ENCODE results near the gene PRAMEF5.
"Not testable (repeated sequence)": the region's sequence is repeated elsewhere in the genome, so short reads cannot be mapped to it uniquely, and the experiment has no call there.

Gene PRAMEF5

GRCh38 chr1:13285037-13285436, 31.0 kb downstream of the PRAMEF5 start, which contains the start of gene PRAMEF8:
Gene PRAMEF8 (minus strand): TSS chr1:13285137. CDS start chr1:13284091, 1,046 bp downstream.
- H3K9ac ChIP-seq (ENCODE audit: low read length); H3K27me3 ChIP-seq (ENCODE audit: control insufficient read depth in 1 of 2, insufficient read depth in 2 of 2, low read length in 2 of 2); H3K4me3 ChIP-seq (ENCODE audit: low read depth in 1 of 2, low read length in 2 of 2); H3K36me3 ChIP-seq (ENCODE audit: insufficient read depth, low read length); H3K4me1 ChIP-seq (ENCODE audit: insufficient read depth, low read length); H3K9me3 ChIP-seq (ENCODE audit: low read length); H3K27ac ChIP-seq (ENCODE audit: low read depth, low read length): not testable (repeated sequence)

GRCh38 chr1:13289030-13289429, 35.0 kb downstream of the PRAMEF5 start:
- not testable (repeated sequence) for H3K27me3 ChIP-seq (ENCODE audit: control insufficient read depth in 1 of 2, insufficient read depth in 2 of 2, low read length in 2 of 2); H3K4me3 ChIP-seq (ENCODE audit: low read depth in 1 of 2, low read length in 2 of 2); H3K4me1 ChIP-seq (ENCODE audit: insufficient read depth, low read length); H3K36me3 ChIP-seq (ENCODE audit: insufficient read depth, low read length); H3K9me3 ChIP-seq (ENCODE audit: low read length); H3K9ac ChIP-seq (ENCODE audit: low read length); H3K27ac ChIP-seq (ENCODE audit: low read depth, low read length)

GRCh38 chr1:13297216-13297931, 43.4 kb downstream of the PRAMEF5 start:
- not testable (repeated sequence) for H3K27me3 ChIP-seq (ENCODE audit: control insufficient read depth in 1 of 2, insufficient read depth in 2 of 2, low read length in 2 of 2); H3K9me3 ChIP-seq (ENCODE audit: low read length); H3K9ac ChIP-seq (ENCODE audit: low read length); H3K27ac ChIP-seq (ENCODE audit: low read depth, low read length); H3K36me3 ChIP-seq (ENCODE audit: insufficient read depth, low read length); H3K4me1 ChIP-seq (ENCODE audit: insufficient read depth, low read length); H3K4me3 ChIP-seq (ENCODE audit: low read depth in 1 of 2, low read length in 2 of 2)

DNA sequence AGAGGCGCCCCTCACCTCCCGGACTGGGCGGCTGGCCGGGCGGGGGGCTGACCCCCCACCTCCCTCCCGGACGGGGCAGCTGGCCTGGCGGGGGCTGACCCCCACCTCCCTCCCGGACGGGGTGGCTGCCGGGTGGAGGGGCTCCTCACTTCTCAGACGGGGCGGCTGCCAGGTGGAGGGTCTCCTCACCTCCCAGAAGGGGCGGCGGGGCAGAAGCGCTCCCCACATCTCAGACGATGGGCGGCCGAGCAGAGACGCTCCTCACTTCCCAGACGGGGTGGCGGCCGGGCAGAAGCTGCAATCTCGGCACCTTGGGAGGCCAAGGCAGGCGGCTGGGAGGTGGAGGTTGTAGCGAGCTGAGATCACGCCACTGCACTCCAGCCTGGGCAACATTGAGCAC, 44.7 kb downstream of the PRAMEF5 start:
- not testable (repeated sequence) for H3K4me1 ChIP-seq (ENCODE audit: insufficient read depth, low read length); H3K27ac ChIP-seq (ENCODE audit: low read depth, low read length); H3K9me3 ChIP-seq (ENCODE audit: low read length)

GRCh38 chr1:13302197-13302596, 48.2 kb downstream of the PRAMEF5 start:
- not testable (repeated sequence) for H3K9ac ChIP-seq (ENCODE audit: low read length); H3K27ac ChIP-seq (ENCODE audit: low read depth, low read length); H3K36me3 ChIP-seq (ENCODE audit: insufficient read depth, low read length); H3K4me3 ChIP-seq (ENCODE audit: low read depth in 1 of 2, low read length in 2 of 2); H3K27me3 ChIP-seq (ENCODE audit: control insufficient read depth in 1 of 2, insufficient read depth in 2 of 2, low read length in 2 of 2); H3K9me3 ChIP-seq (ENCODE audit: low read length); H3K4me1 ChIP-seq (ENCODE audit: insufficient read depth, low read length)

More for the DNA sequence above, 44.7 kb downstream of the PRAMEF5 start:
- H3K27me3 ChIP-seq (ENCODE audit: control insufficient read depth in 1 of 2, insufficient read depth in 2 of 2, low read length in 2 of 2); H3K36me3 ChIP-seq (ENCODE audit: insufficient read depth, low read length); H3K4me3 ChIP-seq (ENCODE audit: low read depth in 1 of 2, low read length in 2 of 2); H3K9ac ChIP-seq (ENCODE audit: low read length): not testable (repeated sequence)

GRCh38 chr1:13303239-13303638, 49.2 kb downstream of the PRAMEF5 start, which contains the start of gene PRAMEF33:
Gene PRAMEF33 (plus strand): TSS chr1:13303539. CDS start chr1:13305955, 2,416 bp downstream.
- not testable (repeated sequence) for H3K9ac ChIP-seq (ENCODE audit: low read length); H3K4me1 ChIP-seq (ENCODE audit: insufficient read depth, low read length); H3K27ac ChIP-seq (ENCODE audit: low read depth, low read length); H3K36me3 ChIP-seq (ENCODE audit: insufficient read depth, low read length); H3K9me3 ChIP-seq (ENCODE audit: low read length); H3K27me3 ChIP-seq (ENCODE audit: control insufficient read depth in 1 of 2, insufficient read depth in 2 of 2, low read length in 2 of 2); H3K4me3 ChIP-seq (ENCODE audit: low read depth in 1 of 2, low read length in 2 of 2)
